ENCODE measurements around the gene KCTD21. TPM values are rescaled to one million over a fixed set of nuclear protein-coding genes. Genes with fewer than 3 reads are reported as not detected.

Gene KCTD21
- total and polyA plus RNA-seq, 2 of the 4 experiments (the other 2 are of a cell fraction), result 12.2 to 12.5 TPM

- no peak for TF ChIP-seq RCOR1 (IDR thresholded peaks at IDR 0.05; ENCODE audit: insufficient replicate concordance, low read length)
Observed at GRCh38 chr11:78214331-78215194, 26.1 kb upstream of the KCTD21 start (continued).

- H3K4ac ChIP-seq (ENCODE audit: low read depth, low read length), result no peak overlapping the region
- DNase-seq (no peak), ATAC-seq (ENCODE audit: low read depth) (no peak)
- dilution Hi-C loops (cut with HindIII; ENCODE audit: low sequenced_read_pairs, unreplicated experiment) (no loop called here), in situ Hi-C loops (cut with MboI; ENCODE audit: low sequenced_read_pairs) (no loop called here), intact Hi-C loops (cut with micrococcal nuclease) (loop anchor here (2.0 kb wide), 1 partner anchor 25 kb away; the partner anchor contains the start of genes KCTD21 and USP35)
- H3K4me2 ChIP-seq (ENCODE audit: low read depth, low read length), result no peak overlapping the region
- no peak overlapping the region for H3K18ac ChIP-seq (ENCODE audit: low read depth, low read length)
- no peak overlapping the region for H3K56ac ChIP-seq (ENCODE audit: extremely low read depth, insufficient read depth, low read length)
- peaks cover 58% of the 10 kb centered on the region for H3K36me3 ChIP-seq (ENCODE audit: control insufficient read depth, insufficient read depth, low read length)
- peaks cover 17% of the 10 kb centered on the region for H4K20me1 ChIP-seq (ENCODE audit: insufficient read depth, low read length)
- H3K14ac ChIP-seq (replicated peaks; ENCODE audit: low read depth, low read length), result no peak overlapping the region
- no peak overlapping the region for H2BK20ac ChIP-seq (ENCODE audit: low read depth, low read length)
- H4K91ac ChIP-seq (ENCODE audit: insufficient read depth, low read depth, low read length), result no peak overlapping the region
- CTCF ChIA-PET, result no interaction called here
- H4K8ac ChIP-seq (ENCODE audit: low read depth in 2 of 2, low read length in 2 of 2), result no peak overlapping the region
- H3K4me1 ChIP-seq (ENCODE audit: control insufficient read depth, insufficient read depth, low read length), result peaks cover 3% of the 10 kb centered on the region
- H2AK9ac ChIP-seq (replicated peaks; ENCODE audit: low read depth, low read length, poor library complexity), result peak overlapping the region; percentile 57
- POLR2A ChIA-PET (ENCODE audit: unreplicated experiment), result no interaction called here
- no peaks in the 10 kb centered on the region for H3K27me3 ChIP-seq (ENCODE audit: control insufficient read depth, insufficient read depth, low read length)
- H2BK15ac ChIP-seq (ENCODE audit: low read depth, low read length), result no peak overlapping the region
- no peak overlapping the region for H3K9ac ChIP-seq (ENCODE audit: low read depth, low read length)
- no CpG with 5 or more reads among the region's 8 CpGs for WGBS, 2 experiments (ENCODE audit: extremely low coverage in 2 of 2, insufficient read length in 1 of 2)
- no peak overlapping the region for H3K27ac ChIP-seq (ENCODE audit: insufficient read depth, low read length)
- H2AK5ac ChIP-seq (ENCODE audit: low read depth, low read length), result no peak overlapping the region
- H3K23ac ChIP-seq (ENCODE audit: low read depth, low read length), result no peak overlapping the region
- H2AFZ ChIP-seq (replicated peaks; ENCODE audit: low read length, poor library complexity), result no peak overlapping the region
- H4K5ac ChIP-seq (ENCODE audit: low read depth, low read length), result no peak overlapping the region
- no peak overlapping the region for H3K4me3 ChIP-seq (ENCODE audit: insufficient read depth, low read depth, low read length)
- no peak overlapping the region for H2BK120ac ChIP-seq (ENCODE audit: low read depth, low read length)
- BruUV-seq (replicated peaks), result no TSS peak
- H3K9me1 ChIP-seq (ENCODE audit: insufficient read depth, low read length), result peaks cover 22% of the 10 kb centered on the region
- no peak overlapping the region for H2BK5ac ChIP-seq (ENCODE audit: low read depth, low read length, poor library complexity, severe bottlenecking)
- peaks cover 5 to 41% of the 10 kb centered on the region in 2 experiments; a peak in 2 of 4 replicates for H3K79me1 ChIP-seq (ENCODE audit: low read depth in 1 of 2, low read length in 2 of 2)
- no peaks in the 10 kb centered on the region for H3K9me3 ChIP-seq (ENCODE audit: control insufficient read depth, insufficient read depth, low read length)
- no peak for TF ChIP-seq NFE2L2 (IDR thresholded peaks at IDR 0.05; ENCODE audit: low read depth, low read length)
- TF ChIP-seq SMC3 (IDR thresholded peaks at IDR 0.05; ENCODE audit: low read depth, low read length), result no peak
- no peak for TF ChIP-seq CEBPB (IDR thresholded peaks at IDR 0.05; ENCODE audit: low read depth, low read length)
- TF ChIP-seq MAFK (IDR thresholded peaks at IDR 0.05; ENCODE audit: low read depth, low read length), result no peak
- TF ChIP-seq MXI1 (IDR thresholded peaks at IDR 0.05; ENCODE audit: borderline replicate concordance, low read depth, low read length), result no peak
- no peak for TF ChIP-seq RCOR1 (IDR thresholded peaks at IDR 0.05; ENCODE audit: insufficient replicate concordance, low read length)
- TF ChIP-seq, protein P1, sequence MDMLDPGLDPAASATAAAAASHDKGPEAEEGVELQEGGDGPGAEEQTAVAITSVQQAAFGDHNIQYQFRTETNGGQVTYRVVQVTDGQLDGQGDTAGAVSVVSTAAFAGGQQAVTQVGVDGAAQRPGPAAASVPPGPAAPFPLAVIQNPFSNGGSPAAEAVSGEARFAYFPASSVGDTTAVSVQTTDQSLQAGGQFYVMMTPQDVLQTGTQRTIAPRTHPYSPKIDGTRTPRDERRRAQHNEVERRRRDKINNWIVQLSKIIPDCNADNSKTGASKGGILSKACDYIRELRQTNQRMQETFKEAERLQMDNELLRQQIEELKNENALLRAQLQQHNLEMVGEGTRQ (IDR thresholded peaks at IDR 0.05; ENCODE audit: low read depth, low read length), result no peak
- TF ChIP-seq MAZ (IDR thresholded peaks at IDR 0.05; ENCODE audit: borderline replicate concordance, low read depth, low read length), result no peak
- no peak for TF ChIP-seq ELK1 (IDR thresholded peaks at IDR 0.05; ENCODE audit: borderline replicate concordance, low read depth, low read length)
- TF ChIP-seq FOS (IDR thresholded peaks at IDR 0.05; ENCODE audit: low read depth, low read length), result no peak
Observed at GRCh38 chr11:78213526-78214330, 25.3 kb upstream of the KCTD21 start.
